ENCODE results near the gene PSMB5. TPM values are rescaled to one million over a fixed set of nuclear protein-coding genes. Genes with fewer than 3 reads are reported as not detected.

Gene PSMB5
- total and polyA plus RNA-seq, 8 donors, result 114 to 199 (median 177) TPM

GRCh38 chr14:22986508-22987054 lies 48.1 kb downstream of the PSMB5 start:
- peak; percentile 84 to 90 for TF ChIP-seq CTCF (IDR thresholded peaks at IDR 0.05)
- ATAC-seq, result peak; percentile 57
- Histone ChIP-seq H3K4me1 (peaks cover 5 to 20% of the 10 kb centered on the region in 2 donors), H3K27ac (no peak overlapping the region), H3K9me3 (no peaks in the 10 kb centered on the region), H3K36me3 (peaks cover 0 to 23% of the 10 kb centered on the region in 2 donors), H3K27me3 (peaks cover 3 to 15% of the 10 kb centered on the region in 2 donors), H3K4me3 (no peak overlapping the region)
- peak in 3 of 4 donors; percentile 83 to 92 (median 86) for DNase-seq
- intact Hi-C loops (cut with DNase I), result loop anchor here (5.0 to 10.0 kb wide), 2 partner anchors 68 to 71 kb away; partner anchors contain the start of gene CDH24 (in 2 of the 2)

GRCh38 chr14:22985894-22986507 lies 48.7 kb downstream of the PSMB5 start:
- no peak overlapping the region for H3K27ac ChIP-seq
- peaks cover 7 to 21% of the 10 kb centered on the region in 2 donors for H3K27me3 ChIP-seq
- no peak for ATAC-seq
- intact Hi-C loops (cut with DNase I), result loop anchor here (5.0 to 10.0 kb wide), 2 partner anchors 69 to 71 kb away; partner anchors contain the start of gene CDH24 (in 2 of the 2)
- no peak for TF ChIP-seq CTCF (IDR thresholded peaks at IDR 0.05)
- no peaks in the 10 kb centered on the region for H3K9me3 ChIP-seq
- peaks cover 5 to 26% of the 10 kb centered on the region in 2 donors for H3K4me1 ChIP-seq
- no peak for DNase-seq
- peaks cover 0 to 17% of the 10 kb centered on the region in 2 donors for H3K36me3 ChIP-seq
- no peak overlapping the region for H3K4me3 ChIP-seq

- H3K27me3 ChIP-seq, result peaks cover 7 to 30% of the 10 kb centered on the region in 2 donors
- H3K9me3 ChIP-seq, result no peaks in the 10 kb centered on the region
- DNase-seq (no peak), ATAC-seq (no peak)
- peaks cover 0 to 17% of the 10 kb centered on the region in 2 donors for H3K36me3 ChIP-seq
- H3K4me1 ChIP-seq, result peaks cover 5 to 35% of the 10 kb centered on the region in 2 donors
- no peak overlapping the region for H3K4me3 ChIP-seq
- H3K27ac ChIP-seq, result no peak overlapping the region
- intact Hi-C loops (cut with DNase I), result loop anchor here (5.0 to 10.0 kb wide), 2 partner anchors 70 to 72 kb away; partner anchors contain the start of gene CDH24 (in 2 of the 2)
- no peak for TF ChIP-seq CTCF (IDR thresholded peaks at IDR 0.05)
Observed at GRCh38 chr14:22984959-22985658, 49.6 kb downstream of the PSMB5 start.

GRCh38 chr14:22982477-22983245 lies 52.0 kb downstream of the PSMB5 start, which contains the start of gene AJUBA:
Gene AJUBA, minus strand, starts transcription at chr14:22982551. Its CDS starts 285 bp downstream, at chr14:22982266.
- DNase-seq, result peak; percentile 90 to 94 (median 93)
- intact Hi-C loops (cut with DNase I), result loop anchor here in 1 of 2 donors (10.0 kb wide), 1 partner anchor 72 kb away; the partner anchor contains the start of gene CDH24
- ATAC-seq, result peak; percentile 74
- Histone ChIP-seq H3K4me1 (peaks cover 20 to 51% of the 10 kb centered on the region in 2 donors), H3K9me3 (no peaks in the 10 kb centered on the region), H3K36me3 (peaks cover 0 to 8% of the 10 kb centered on the region in 2 donors), H3K27me3 (peaks cover 7 to 43% of the 10 kb centered on the region in 2 donors), H3K4me3 (peak within 1 kb of the TSS; percentile 69 to 82), H3K27ac (peak within 1 kb of the TSS; percentile 71 to 72)
- TF ChIP-seq CTCF (IDR thresholded peaks at IDR 0.05), result no peak

Measured in left lung (tissue), 10 donors.